T-helper 22 cell (primary cell): Measurements from ENCODE around the gene KRT84.
"Not testable (repeated sequence)": the region's sequence is repeated elsewhere in the genome, so short reads cannot be mapped to it uniquely, and the experiment has no call there.

Source experiments
- DNase-seq: peaks from one replicate; pipeline ENCODE4 v3.0.0-alpha.2; 2020; ENCODE audit warnings: low read depth

The KRT84 gene

DNA sequence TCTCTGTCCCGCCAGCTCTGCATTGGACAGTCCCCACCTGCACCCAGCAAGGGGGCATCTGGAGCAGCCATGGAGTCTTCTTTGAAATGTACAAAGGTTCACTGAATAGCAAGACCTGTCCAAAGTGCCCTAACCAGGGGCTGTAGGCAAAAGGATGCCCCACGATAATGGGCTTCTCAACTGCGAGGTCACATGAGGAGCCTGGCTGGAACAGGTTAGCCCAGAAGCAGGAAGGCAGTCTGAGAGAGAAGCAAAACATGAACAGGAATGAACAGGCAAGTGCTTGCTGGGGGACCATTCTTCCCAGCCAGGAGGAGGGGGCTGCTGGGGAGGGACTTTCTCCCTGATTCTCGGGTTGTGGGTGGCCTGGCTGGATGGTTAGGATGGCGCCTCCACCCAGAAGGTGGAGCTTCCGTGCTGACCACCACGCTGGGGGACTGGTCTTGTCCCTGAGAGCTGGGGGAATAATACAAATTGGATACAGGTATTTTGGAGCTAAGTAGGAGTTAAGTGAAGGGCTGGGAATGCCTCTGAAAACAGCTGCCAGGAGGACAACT, 25.3 kb downstream of the KRT84 start:
- no peak for DNase-seq

DNA sequence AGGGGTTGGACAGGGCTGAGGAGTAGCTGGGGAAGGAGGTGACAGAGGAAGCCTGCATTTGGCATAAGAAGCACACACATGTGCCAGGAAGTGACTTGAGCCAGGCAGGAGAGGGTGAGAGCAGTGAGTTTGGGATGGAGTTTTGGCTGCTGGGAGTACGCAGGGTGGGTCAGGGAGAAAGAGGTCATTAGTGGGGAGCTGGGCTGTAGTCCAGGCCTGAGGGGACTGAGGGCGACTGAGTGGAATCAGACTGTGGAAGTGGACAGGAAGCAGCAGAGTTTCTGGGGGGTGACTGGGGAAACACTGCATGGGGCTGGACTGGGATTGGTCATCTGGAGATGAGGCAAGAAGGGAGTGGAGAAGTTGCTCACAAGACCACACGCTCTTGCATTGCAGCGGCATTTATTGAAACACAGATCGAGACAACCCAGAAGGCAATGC, 25.8 kb downstream of the KRT84 start:
- DNase-seq, result no peak

GRCh38 chr12:52358575-52359350, 26.7 kb downstream of the KRT84 start:
- DNase-seq, result no peak

GRCh38 chr12:52356762-52357580, 28.5 kb downstream of the KRT84 start:
- DNase-seq, result no peak

GRCh38 chr12:52356031-52356761, 29.3 kb downstream of the KRT84 start:
- DNase-seq, result no peak

DNA sequence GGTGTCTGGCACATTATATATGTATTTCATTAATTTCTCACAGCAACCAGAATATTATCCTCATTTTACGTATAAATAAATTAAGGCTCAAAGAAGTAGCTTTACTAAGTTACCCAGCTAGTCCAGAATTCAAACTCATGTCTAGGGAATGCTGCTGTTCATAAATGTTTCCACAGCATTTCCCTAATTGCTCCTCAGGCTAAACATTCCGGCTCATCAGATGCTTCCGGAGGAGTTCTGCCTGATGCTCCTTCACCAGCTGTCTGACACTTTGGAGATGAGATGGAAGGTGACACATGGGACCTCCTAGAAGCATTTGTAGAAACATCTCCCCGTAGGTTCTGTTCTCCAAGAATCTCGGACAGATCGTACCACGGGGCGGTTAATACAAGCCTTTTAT, 30.3 kb downstream of the KRT84 start:
- no peak for DNase-seq

DNA sequence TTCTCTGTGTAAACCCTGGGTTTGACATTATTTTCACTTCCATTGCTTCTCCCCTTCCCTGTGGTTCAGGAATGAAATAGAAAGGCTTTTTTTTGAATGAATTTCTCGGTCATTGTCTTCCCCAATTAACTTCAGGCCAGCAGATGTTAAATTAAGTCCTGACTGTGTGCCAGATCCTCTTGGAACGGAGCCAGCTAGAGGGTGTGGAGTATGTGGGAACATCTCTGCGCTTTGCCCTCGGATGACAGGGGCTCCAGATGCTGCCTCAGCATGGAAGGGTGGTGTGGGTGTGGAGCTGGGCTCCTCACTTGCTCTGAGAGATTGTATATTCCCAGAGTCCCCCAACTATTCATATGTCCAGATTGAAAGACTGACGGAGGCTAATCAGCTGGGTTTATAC, 31.3 kb downstream of the KRT84 start:
- no peak for DNase-seq

GRCh38 chr12:52353766-52354165, 31.7 kb downstream of the KRT84 start:
- no peak for DNase-seq

- no peak for DNase-seq
Measured at GRCh38 chr12:52352951-52353350, 32.5 kb downstream of the KRT84 start.

DNA sequence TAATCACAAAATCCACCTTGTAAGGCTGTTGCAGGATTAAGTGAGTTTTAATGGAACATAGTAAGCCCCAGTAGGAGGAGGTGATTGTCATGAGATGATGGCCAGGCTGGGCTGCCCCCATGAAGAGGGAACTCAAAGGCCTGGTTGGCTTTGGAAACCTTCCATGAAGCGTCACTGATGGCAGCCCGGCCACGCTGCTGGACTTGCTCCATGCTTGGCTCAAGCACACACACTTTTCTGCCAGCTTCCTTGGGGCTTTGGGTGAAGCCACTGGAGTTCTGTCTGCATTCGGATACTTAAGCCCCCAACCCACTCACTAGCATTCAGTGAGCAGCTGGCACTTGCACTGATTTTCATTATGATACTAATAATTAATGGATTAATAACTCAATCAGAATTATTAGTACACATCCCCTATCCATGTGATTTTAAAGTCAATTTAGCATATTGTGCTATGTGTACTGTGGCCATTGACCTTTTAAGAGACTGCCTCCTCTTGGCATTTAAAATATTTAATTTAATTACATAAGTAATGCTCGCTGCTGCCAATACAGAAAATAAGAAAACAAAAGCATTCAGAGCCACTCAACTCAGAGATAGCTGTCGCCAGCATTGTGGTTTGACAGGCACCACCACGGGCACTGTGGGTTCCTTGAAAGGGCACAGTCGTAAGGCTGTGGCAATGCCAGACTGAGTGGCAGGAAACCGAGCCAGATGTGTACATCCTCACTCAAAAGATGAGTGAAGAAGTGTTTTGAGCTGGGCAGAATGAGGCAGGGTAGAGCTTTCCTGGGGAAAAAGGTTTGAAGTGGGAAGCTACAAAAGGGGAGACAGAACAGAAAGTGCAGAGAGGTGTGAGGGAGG, 34.0 kb downstream of the KRT84 start:
- DNase-seq, result peak; percentile 21

DNA sequence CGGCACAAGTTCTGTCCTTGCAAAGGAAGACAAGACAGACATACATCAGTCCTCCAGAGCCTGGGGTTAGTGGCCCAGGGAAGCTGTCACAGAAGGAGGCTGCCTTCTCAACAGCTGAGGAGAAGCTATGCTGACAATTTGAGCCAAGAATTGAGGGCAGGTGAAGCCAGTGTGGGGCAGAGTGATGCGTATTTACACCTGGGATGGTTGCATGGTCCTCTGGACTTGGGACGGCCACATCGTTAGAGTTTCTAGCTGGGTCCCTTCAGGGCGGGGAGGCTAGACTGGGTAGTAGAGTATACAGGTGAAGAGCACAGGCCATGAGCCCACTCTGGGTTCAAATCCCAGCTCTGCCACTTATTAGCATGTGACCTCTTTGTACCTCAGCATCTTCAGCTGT, 34.7 kb downstream of the KRT84 start:
- DNase-seq, result no peak

- no peak for DNase-seq
Measured at GRCh38 chr12:52350021-52350620, 35.3 kb downstream of the KRT84 start.

GRCh38 chr12:52349196-52349595, 36.3 kb downstream of the KRT84 start:
- DNase-seq, result no peak

DNA sequence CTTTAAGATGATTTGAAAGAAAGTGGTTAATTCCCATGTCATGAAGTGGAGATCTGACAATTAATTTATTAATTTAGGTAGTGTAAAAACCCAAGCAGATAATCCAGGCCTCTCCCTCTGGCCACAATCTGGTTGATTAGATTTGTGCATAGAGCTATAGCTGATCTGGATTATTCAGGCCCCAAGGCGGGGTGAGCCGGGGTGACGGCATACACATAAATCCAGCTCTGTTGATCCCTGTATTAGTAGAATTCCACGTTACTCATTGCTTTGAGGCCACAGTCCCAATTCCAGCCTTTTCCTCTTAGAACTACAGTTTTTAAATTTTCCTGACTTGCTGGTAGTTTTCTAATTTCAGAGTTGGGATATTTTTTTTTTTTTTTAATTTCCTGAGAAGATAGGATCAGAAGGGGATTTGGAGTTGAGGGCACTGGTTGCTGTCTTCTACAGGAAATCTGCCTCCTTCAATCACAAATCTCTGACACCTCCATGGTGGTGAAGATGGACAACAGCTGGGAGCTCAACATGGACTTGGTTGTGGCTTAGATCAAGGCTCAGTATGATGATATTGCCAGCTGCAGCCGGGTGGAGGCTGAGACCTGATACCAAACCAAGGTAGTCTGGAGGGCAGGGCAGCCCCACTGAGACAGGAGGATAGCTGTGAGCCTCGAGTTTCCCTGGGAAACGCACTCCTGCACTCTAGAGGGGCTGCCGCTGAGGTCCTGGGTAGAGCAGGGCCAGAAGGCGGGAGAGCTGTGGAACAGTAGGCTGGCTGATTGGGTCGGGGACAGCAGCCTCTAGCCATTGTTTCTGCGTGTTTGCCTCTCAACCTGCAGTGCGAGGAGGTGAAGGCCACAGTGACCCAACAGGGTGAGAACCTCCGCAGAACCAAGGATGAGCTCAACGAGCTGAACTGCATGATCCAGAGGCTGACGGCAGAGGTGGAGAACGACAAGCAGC, 37.6 kb downstream of the KRT84 start:
- DNase-seq, result no peak

- no peak for DNase-seq
Measured at GRCh38 chr12:52347016-52347415, 38.4 kb downstream of the KRT84 start.

- DNase-seq, result no peak
Measured at GRCh38 chr12:52346593-52346992, 38.9 kb downstream of the KRT84 start.

- DNase-seq, result not testable (repeated sequence)
Measured at GRCh38 chr12:52345041-52345440, 40.4 kb downstream of the KRT84 start.

DNA sequence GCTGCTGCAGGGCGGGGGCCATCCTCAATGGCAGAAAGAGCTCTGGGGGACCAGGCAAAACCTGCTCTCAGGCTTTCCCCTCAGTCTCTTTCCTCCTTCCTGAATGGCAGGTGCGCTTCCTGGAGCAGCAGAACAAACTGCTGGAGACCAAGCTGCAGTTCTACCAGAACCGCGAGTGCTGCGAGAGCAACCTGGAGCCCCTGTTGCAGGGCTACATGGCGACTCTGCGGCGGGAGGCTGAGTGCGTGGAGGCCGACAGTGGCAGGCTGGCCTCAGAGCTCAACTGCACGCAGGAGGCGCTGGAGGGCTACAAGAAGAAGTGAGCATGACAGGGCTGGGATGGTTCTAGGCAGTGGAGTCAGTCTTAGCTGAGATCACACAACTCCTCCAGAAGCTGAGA, 41.3 kb downstream of the KRT84 start:
- DNase-seq, result no peak

- no peak for DNase-seq
Measured at GRCh38 chr12:52343550-52343949, 41.9 kb downstream of the KRT84 start.
